ENCODE results near the gene LAMC1. TPM values are rescaled to one million over a fixed set of nuclear protein-coding genes. Genes with fewer than 3 reads are reported as not detected.

The LAMC1 gene
- total RNA-seq, 2 donors from 2014 or later, result 273 to 362 TPM

- no peak for TF ChIP-seq CTCF (IDR thresholded peaks at IDR 0.05)
- peaks cover 14 to 38% of the 10 kb centered on the region in 2 donors for H3K4me1 ChIP-seq (ENCODE audit: control insufficient read depth in 1 of 2, low read depth in 2 of 2)
- no peak for DNase-seq (ENCODE audit: low spot score)
- H3K27ac ChIP-seq, result no peak overlapping the region
- no peak for ATAC-seq (ENCODE audit: insufficient number of reproducible peaks, low FRiP score, low read depth)
- H3K27me3 ChIP-seq (replicated peaks; ENCODE audit: insufficient read depth), result no peaks in the 10 kb centered on the region
- H3K36me3 ChIP-seq, result no peaks in the 10 kb centered on the region
- H3K4me3 ChIP-seq, result no peak overlapping the region
- H3K9me3 ChIP-seq, result no peaks in the 10 kb centered on the region
Measured at GRCh38 chr1:183090391-183091006, 67.3 kb downstream of the LAMC1 start.

- TF ChIP-seq CTCF (IDR thresholded peaks at IDR 0.05), result no peak
- Histone ChIP-seq H3K4me1 (ENCODE audit: control insufficient read depth in 1 of 2, low read depth in 2 of 2) (peaks cover 14 to 38% of the 10 kb centered on the region in 2 donors), H3K9me3 (no peaks in the 10 kb centered on the region), H3K4me3 (no peak overlapping the region), H3K27ac (no peak overlapping the region), H3K27me3 (replicated peaks; ENCODE audit: insufficient read depth) (no peaks in the 10 kb centered on the region), H3K36me3 (no peaks in the 10 kb centered on the region)
- DNase-seq (ENCODE audit: low spot score) (no peak), ATAC-seq (ENCODE audit: insufficient number of reproducible peaks, low FRiP score, low read depth) (no peak)
Measured at GRCh38 chr1:183091181-183091580, 68.0 kb downstream of the LAMC1 start.

GRCh38 chr1:183092350-183092749 is 69.1 kb downstream of the LAMC1 start:
- no peak overlapping the region for H3K4me3 ChIP-seq
- TF ChIP-seq CTCF (IDR thresholded peaks at IDR 0.05), result no peak
- DNase-seq (ENCODE audit: low spot score) (no peak), ATAC-seq (ENCODE audit: insufficient number of reproducible peaks, low FRiP score, low read depth) (no peak)
- H3K27me3 ChIP-seq (replicated peaks; ENCODE audit: insufficient read depth), result no peaks in the 10 kb centered on the region
- no peaks in the 10 kb centered on the region for H3K36me3 ChIP-seq
- no peaks in the 10 kb centered on the region for H3K9me3 ChIP-seq
- peaks cover 25 to 44% of the 10 kb centered on the region in 2 donors for H3K4me1 ChIP-seq (ENCODE audit: control insufficient read depth in 1 of 2, low read depth in 2 of 2)
- H3K27ac ChIP-seq, result no peak overlapping the region

GRCh38 chr1:183093066-183093668 is 69.9 kb downstream of the LAMC1 start:
- peaks cover 30 to 52% of the 10 kb centered on the region in 2 donors for H3K4me1 ChIP-seq (ENCODE audit: control insufficient read depth in 1 of 2, low read depth in 2 of 2)
- no peak for DNase-seq (ENCODE audit: low spot score)
- H3K36me3 ChIP-seq, result no peaks in the 10 kb centered on the region
- no peak overlapping the region for H3K4me3 ChIP-seq
- no peaks in the 10 kb centered on the region for H3K9me3 ChIP-seq
- no peaks in the 10 kb centered on the region for H3K27me3 ChIP-seq (replicated peaks; ENCODE audit: insufficient read depth)
- no peak overlapping the region for H3K27ac ChIP-seq
- TF ChIP-seq CTCF (IDR thresholded peaks at IDR 0.05), result no peak
- ATAC-seq (ENCODE audit: insufficient number of reproducible peaks, low FRiP score, low read depth), result no peak

- TF ChIP-seq CTCF (IDR thresholded peaks at IDR 0.05), result no peak
- no peak for DNase-seq (ENCODE audit: low spot score)
- Histone ChIP-seq H3K9me3 (no peaks in the 10 kb centered on the region), H3K27me3 (replicated peaks; ENCODE audit: insufficient read depth) (no peaks in the 10 kb centered on the region), H3K4me1 (ENCODE audit: control insufficient read depth in 1 of 2, low read depth in 2 of 2) (peaks cover 30 to 58% of the 10 kb centered on the region in 2 donors), H3K4me3 (no peak overlapping the region), H3K27ac (no peak overlapping the region), H3K36me3 (no peaks in the 10 kb centered on the region)
- ATAC-seq (ENCODE audit: insufficient number of reproducible peaks, low FRiP score, low read depth), result no peak
Measured at GRCh38 chr1:183093786-183094298, 70.6 kb downstream of the LAMC1 start.
